Mesendoderm (in vitro differentiated cells): ENCODE measurements around the gene KIAA0513.

Experiments
- DNase-seq: peaks from one replicate; pipeline ENCODE4 v3.0.0; 2013
- H2AK5ac ChIP-seq: 2 replicates; pipeline ENCODE4 v1.6.1; 2013; ENCODE audit warnings: low read length, inconsistent platforms
- H2BK120ac ChIP-seq: 2 replicates; pipeline ENCODE4 v1.6.1; 2013; ENCODE audit warnings: low read depth, mild to moderate bottlenecking, low read length, moderate library complexity, mixed read lengths
- H2BK15ac ChIP-seq: replicated peaks from 2 replicates; pipeline ENCODE4 v1.6.1; 2013; ENCODE audit warnings: low read depth, mild to moderate bottlenecking, moderate library complexity
- H2BK5ac ChIP-seq: 2 replicates; pipeline ENCODE4 v1.6.1; 2013; ENCODE audit warnings: low read length, inconsistent platforms
- H3K18ac ChIP-seq: 2 replicates; pipeline ENCODE4 v1.6.1; 2013; ENCODE audit warnings: mild to moderate bottlenecking, low read length, mixed read lengths
- H3K23ac ChIP-seq: one replicate; pipeline ENCODE4 v1.6.1; 2013; ENCODE audit warnings: low read length
- H3K27ac ChIP-seq: 2 replicates; pipeline ENCODE4 v1.5.1; 2013; ENCODE audit warnings: low read depth, mild to moderate bottlenecking, inconsistent platforms, low read length, moderate library complexity
- H3K27me3 ChIP-seq: 2 replicates; pipeline ENCODE4 v1.6.1; 2013; ENCODE audit warnings: low read length, control low read depth, mild to moderate bottlenecking, inconsistent platforms; ENCODE audit not compliant: insufficient read depth, poor library complexity
- H3K36me3 ChIP-seq: 2 replicates; pipeline ENCODE4 v1.6.1; 2013; ENCODE audit warnings: low read length, inconsistent platforms; ENCODE audit not compliant: control insufficient read depth, insufficient read depth
- H3K4ac ChIP-seq: one replicate; pipeline ENCODE4 v1.6.1; 2013; ENCODE audit warnings: low read depth, mild to moderate bottlenecking, low read length, moderate library complexity
- H3K4me1 ChIP-seq: 2 replicates; pipeline ENCODE4 v1.6.1; 2013; ENCODE audit warnings: low read depth, low read length, inconsistent platforms; ENCODE audit not compliant: control insufficient read depth
- H3K4me2 ChIP-seq: 2 replicates; pipeline ENCODE4 v1.6.1; 2013; ENCODE audit warnings: low read length
- H3K4me3 ChIP-seq: 2 replicates; pipeline ENCODE4 v1.5.1; 2013; ENCODE audit warnings: mild to moderate bottlenecking, low read length
- H3K56ac ChIP-seq: one replicate; pipeline ENCODE4 v1.6.1; 2013; ENCODE audit warnings: low read length
- H3K79me1 ChIP-seq: 2 replicates; pipeline ENCODE4 v1.6.1; 2013; ENCODE audit warnings: low read length, inconsistent platforms
- H3K79me2 ChIP-seq: 2 replicates; pipeline ENCODE4 v1.6.1; 2013; ENCODE audit warnings: mild to moderate bottlenecking, low read length; ENCODE audit not compliant: control insufficient read depth, insufficient read depth
- H3K9ac ChIP-seq: 2 replicates; pipeline ENCODE4 v1.6.1; 2013; ENCODE audit warnings: low read length, inconsistent platforms
- H4K5ac ChIP-seq: one replicate; pipeline ENCODE4 v1.6.1; 2013; ENCODE audit warnings: low read length
- H4K8ac ChIP-seq: one replicate; pipeline ENCODE4 v1.6.1; 2013; ENCODE audit warnings: low read depth, mild to moderate bottlenecking, control low read depth, low read length, moderate library complexity
- WGBS: extraction: QIAGEN DNeasy Blood & Tissue Kit; methylation state at CpG from one replicate; pipeline ENCODE4 v1.1.7; 2013; ENCODE audit warnings: low lambda C conversion rate, missing lambda C conversion rate; ENCODE audit not compliant: insufficient coverage; ENCODE audit errors: extremely low coverage; 5-methylcytosine and 5-hydroxymethylcytosine counted together

Gene KIAA0513

DNA sequence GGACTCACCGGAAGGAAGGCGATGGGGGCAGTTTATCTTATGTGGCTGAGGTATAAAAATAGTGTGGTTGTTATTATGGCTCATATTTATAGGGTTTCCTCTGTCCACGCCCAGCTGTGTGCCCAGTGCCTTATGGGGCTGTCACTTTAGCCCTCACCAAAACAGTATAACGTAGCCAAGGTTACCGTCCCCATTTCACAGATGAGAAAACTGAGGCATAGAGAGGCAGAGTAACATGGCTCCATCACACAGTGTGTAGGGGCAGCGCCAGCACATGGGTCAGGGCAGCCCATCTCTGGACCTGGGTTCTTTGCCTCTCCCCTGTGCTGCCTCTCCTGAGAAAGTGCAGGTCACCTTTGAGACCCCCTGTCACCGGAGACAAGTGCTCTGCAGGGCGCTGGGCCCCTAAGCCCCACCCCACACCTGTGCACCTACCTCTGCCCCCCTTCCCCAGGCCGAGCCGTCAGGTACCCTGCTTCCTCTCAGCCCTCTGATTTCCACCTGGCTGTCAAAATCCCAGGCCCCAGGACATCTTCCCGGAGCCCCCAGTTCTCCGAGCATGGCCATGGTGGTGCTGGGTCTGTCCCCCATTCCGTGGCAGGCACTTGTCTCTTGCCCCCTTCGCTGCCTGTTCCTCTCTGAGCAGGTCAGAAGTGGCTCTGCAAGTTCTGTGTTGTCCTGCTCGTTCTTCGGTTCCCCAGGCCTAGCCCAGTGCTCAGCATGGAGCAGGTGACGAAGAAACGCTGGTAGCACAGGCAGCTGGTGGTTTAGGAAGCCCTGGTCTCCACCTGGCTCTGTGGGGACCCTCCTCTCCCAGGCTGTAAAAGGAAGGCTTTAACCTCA lies 7.2 kb downstream of the KIAA0513 start:
- Histone ChIP-seq H3K9ac (no peak overlapping the region), H3K18ac (no peak overlapping the region), H3K4me3 (no peak overlapping the region), H3K4ac (no peak overlapping the region), H3K4me1 (no peaks in the 10 kb centered on the region), H2BK15ac (no peak overlapping the region), H3K23ac (no peak overlapping the region), H4K5ac (no peak overlapping the region), H3K4me2 (no peak overlapping the region), H3K36me3 (no peaks in the 10 kb centered on the region), H4K8ac (no peak overlapping the region), H3K79me1 (no peaks in the 10 kb centered on the region), H3K27ac (no peak overlapping the region), H3K56ac (no peak overlapping the region), H2BK5ac (no peak overlapping the region), H2BK120ac (no peak overlapping the region), H3K79me2 (no peaks in the 10 kb centered on the region), H2AK5ac (no peak overlapping the region), H3K27me3 (no peaks in the 10 kb centered on the region)
- DNase-seq, result no peak
- no CpG with 5 or more reads among the region's 18 CpGs for WGBS

DNA sequence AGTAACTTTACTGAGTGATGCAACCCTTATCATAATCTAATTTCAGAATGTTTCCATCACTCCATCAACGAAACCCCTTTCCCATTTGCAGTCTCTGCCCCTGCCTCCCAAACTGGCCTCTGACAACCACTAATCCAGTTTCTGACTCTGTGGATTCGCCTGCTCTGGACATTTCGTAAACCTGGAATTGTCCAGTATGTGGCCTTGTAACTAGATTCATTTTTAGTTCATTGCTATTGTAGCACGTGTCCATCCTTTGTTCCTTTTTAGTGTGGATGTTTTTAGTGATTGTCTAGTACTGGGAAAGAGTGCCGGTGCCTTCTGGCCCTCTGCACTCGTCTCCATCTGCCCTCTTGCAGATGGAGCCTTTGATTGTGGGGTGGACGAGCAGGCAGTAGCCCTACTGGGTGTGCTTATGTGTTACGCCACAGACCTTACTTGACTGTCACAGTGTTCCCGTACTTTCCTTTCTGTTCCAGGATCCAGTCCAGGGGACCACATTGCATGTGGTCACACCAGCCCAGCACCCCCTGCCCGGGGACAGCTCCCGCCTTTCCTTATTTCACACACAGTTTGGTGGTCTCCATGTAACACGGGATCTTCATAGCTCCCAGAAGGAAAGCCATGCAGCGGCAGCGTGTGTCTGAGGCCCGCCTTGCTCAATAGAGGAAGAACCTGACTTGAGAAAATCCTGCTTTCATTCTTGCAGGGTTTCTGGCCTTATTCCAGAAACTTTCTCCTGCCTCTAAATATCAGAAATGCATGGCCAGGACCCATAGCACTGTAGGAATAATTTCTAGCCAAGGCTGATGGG lies 8.8 kb downstream of the KIAA0513 start:
- H3K4me3 ChIP-seq, result no peak overlapping the region
- H4K8ac ChIP-seq, result no peak overlapping the region
- no peak for DNase-seq
- no peaks in the 10 kb centered on the region for H3K79me2 ChIP-seq
- no peak overlapping the region for H3K4ac ChIP-seq
- H3K4me2 ChIP-seq, result no peak overlapping the region
- H3K56ac ChIP-seq, result no peak overlapping the region
- no peak overlapping the region for H2BK120ac ChIP-seq
- no peaks in the 10 kb centered on the region for H3K36me3 ChIP-seq
- no peak overlapping the region for H3K23ac ChIP-seq
- H3K9ac ChIP-seq, result no peak overlapping the region
- no peak overlapping the region for H4K5ac ChIP-seq
- H3K4me1 ChIP-seq, result no peaks in the 10 kb centered on the region
- H2AK5ac ChIP-seq, result no peak overlapping the region
- H3K27ac ChIP-seq, result no peak overlapping the region
- H3K18ac ChIP-seq, result no peak overlapping the region
- no peaks in the 10 kb centered on the region for H3K27me3 ChIP-seq
- H2BK5ac ChIP-seq, result no peak overlapping the region
- H2BK15ac ChIP-seq, result no peak overlapping the region
- no CpG with 5 or more reads among the region's 15 CpGs for WGBS
- H3K79me1 ChIP-seq, result no peaks in the 10 kb centered on the region

GRCh38 chr16:85037050-85037410 lies 9.4 kb downstream of the KIAA0513 start:
- no peaks in the 10 kb centered on the region for H3K79me1 ChIP-seq
- DNase-seq, result no peak
- H2AK5ac ChIP-seq, result no peak overlapping the region
- no peak overlapping the region for H3K18ac ChIP-seq
- H4K8ac ChIP-seq, result no peak overlapping the region
- no peak overlapping the region for H2BK5ac ChIP-seq
- H3K4me2 ChIP-seq, result no peak overlapping the region
- H3K27ac ChIP-seq, result no peak overlapping the region
- H2BK15ac ChIP-seq, result no peak overlapping the region
- no peaks in the 10 kb centered on the region for H3K79me2 ChIP-seq
- H4K5ac ChIP-seq, result no peak overlapping the region
- no peaks in the 10 kb centered on the region for H3K36me3 ChIP-seq
- H2BK120ac ChIP-seq, result no peak overlapping the region
- H3K9ac ChIP-seq, result no peak overlapping the region
- H3K4me1 ChIP-seq, result no peaks in the 10 kb centered on the region
- H3K27me3 ChIP-seq, result no peaks in the 10 kb centered on the region
- WGBS, result no CpG with 5 or more reads among the region's 7 CpGs
- no peak overlapping the region for H3K56ac ChIP-seq
- no peak overlapping the region for H3K4me3 ChIP-seq
- H3K4ac ChIP-seq, result no peak overlapping the region
- H3K23ac ChIP-seq, result no peak overlapping the region

DNA sequence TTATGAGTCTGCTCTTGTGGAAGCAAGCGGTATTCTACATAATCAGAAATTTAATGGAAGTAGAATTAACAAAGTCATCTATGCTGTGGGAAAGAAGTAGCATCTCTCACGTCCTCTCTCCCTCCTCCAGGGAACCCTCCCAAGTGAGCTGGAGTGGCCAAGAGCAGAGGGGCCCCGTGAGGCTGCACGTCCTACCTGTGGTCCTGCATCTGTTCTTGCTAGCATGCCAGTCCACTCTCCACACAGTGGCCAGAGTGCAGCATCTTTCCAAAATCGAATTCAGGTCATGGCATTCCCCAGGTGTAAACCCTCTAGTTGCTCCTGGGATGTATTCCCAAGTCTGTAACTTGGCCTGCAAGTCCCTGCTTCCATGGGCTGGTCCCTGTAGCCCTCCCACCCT lies 10.1 kb downstream of the KIAA0513 start:
- Histone ChIP-seq H3K56ac (no peak overlapping the region), H3K79me1 (no peaks in the 10 kb centered on the region), H3K4ac (no peak overlapping the region), H4K8ac (no peak overlapping the region), H3K23ac (no peak overlapping the region), H2AK5ac (no peak overlapping the region), H3K36me3 (no peaks in the 10 kb centered on the region), H4K5ac (no peak overlapping the region), H3K4me3 (no peak overlapping the region), H3K4me1 (no peaks in the 10 kb centered on the region), H2BK120ac (no peak overlapping the region), H3K4me2 (no peak overlapping the region), H3K79me2 (no peaks in the 10 kb centered on the region), H3K18ac (no peak overlapping the region), H3K27me3 (no peaks in the 10 kb centered on the region), H2BK15ac (no peak overlapping the region), H3K9ac (no peak overlapping the region), H3K27ac (no peak overlapping the region), H2BK5ac (no peak overlapping the region)
- WGBS, result no CpG with 5 or more reads among the region's 5 CpGs
- DNase-seq, result no peak

DNA sequence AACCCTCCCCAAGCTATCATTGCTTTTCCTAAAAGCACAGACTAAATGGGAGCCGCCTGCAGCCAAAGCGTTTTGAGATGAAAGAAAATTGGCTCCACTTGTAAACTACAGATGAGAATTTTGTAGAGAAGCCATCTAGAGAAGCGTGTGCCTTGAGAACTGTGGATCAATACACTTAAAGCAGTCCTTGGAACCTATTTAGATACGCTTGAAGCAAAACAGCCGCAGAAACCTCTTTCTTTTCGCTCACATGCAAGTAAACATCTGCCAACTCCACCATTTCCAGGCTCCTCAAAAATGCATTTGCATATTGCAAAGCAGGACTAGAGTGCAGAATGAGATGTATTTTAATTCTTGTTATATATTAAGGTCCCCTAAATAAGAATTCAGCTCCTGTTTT lies 13.1 kb downstream of the KIAA0513 start:
- DNase-seq, result no peak
- no peak overlapping the region for H3K23ac ChIP-seq
- no peak overlapping the region for H3K4me2 ChIP-seq
- H3K79me1 ChIP-seq, result no peaks in the 10 kb centered on the region
- no peaks in the 10 kb centered on the region for H3K4me1 ChIP-seq
- no peak overlapping the region for H2AK5ac ChIP-seq
- no peak overlapping the region for H3K18ac ChIP-seq
- H4K8ac ChIP-seq, result no peak overlapping the region
- H4K5ac ChIP-seq, result no peak overlapping the region
- no peak overlapping the region for H3K4me3 ChIP-seq
- no CpG with 5 or more reads among the region's 6 CpGs for WGBS
- no peak overlapping the region for H3K9ac ChIP-seq
- H3K27ac ChIP-seq, result no peak overlapping the region
- no peak overlapping the region for H3K4ac ChIP-seq
- no peak overlapping the region for H2BK5ac ChIP-seq
- H2BK15ac ChIP-seq, result no peak overlapping the region
- H2BK120ac ChIP-seq, result no peak overlapping the region
- H3K79me2 ChIP-seq, result no peaks in the 10 kb centered on the region
- no peaks in the 10 kb centered on the region for H3K36me3 ChIP-seq
- no peaks in the 10 kb centered on the region for H3K27me3 ChIP-seq
- no peak overlapping the region for H3K56ac ChIP-seq
